IPS-NIHi11 (cell line): ENCODE results near the gene SUN1.
A peak's percentile ranks its signal among the peaks of the same experiment; 100 is the strongest.
"Not testable (repeated sequence)": the region's sequence is repeated elsewhere in the genome, so short reads cannot be mapped to it uniquely, and the experiment has no call there.

Experiments
- DNase-seq: peaks from one replicate; pipeline ENCODE4 v3.0.0; 2012; ENCODE audit warnings: mixed read lengths, low spot score

The SUN1 gene

DNA sequence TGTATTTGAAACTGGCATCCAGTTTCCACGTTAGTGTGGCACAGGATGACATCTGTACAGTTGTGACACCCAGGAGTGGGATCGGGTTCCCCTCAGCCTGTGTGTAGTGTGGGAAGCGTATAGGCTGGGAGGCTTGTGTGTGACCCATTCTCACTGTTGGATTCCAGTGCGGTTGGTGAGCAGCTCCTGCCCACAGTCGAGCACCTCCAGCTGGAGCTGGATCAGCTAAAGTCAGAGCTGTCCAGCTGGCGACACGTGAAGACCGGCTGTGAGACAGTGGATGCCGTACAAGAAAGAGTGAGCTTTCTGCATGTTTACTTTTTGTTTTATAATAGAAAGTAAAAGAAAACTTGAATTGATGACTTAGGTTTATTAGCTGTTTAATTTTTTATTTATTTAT is 25.4 kb downstream of the SUN1 start:
- no peak for DNase-seq

DNA sequence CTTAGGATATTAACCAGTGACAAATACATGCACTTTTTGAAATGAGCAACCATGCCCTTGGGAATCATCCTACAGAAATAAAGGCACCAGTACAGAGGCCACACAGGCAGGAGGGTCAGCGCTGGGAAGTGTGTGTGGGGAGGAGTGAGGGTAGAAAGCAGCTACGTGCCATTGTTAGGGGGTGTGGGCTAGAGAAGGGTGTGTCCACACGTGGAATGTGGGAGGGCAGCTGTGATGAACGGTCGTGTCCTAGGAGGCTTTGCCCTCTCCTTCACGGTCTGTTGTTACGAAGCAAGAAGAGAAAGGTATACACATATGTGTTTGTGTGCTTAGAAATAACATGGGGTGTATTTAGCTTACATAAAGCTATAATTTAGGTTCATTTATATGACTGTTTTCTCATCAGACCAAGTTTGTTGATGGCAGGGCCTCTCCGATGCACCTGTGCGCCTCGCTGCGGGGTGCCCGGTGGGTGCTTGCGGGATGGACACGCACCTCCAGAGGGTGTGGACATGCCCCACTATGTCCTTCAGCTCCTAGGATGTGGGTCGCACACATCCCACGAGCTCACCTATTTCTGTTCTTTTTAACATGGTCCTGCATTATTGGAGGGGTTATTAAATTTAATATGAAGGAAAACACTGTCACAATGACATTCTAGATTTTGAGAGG is 27.2 kb downstream of the SUN1 start:
- no peak for DNase-seq

DNA sequence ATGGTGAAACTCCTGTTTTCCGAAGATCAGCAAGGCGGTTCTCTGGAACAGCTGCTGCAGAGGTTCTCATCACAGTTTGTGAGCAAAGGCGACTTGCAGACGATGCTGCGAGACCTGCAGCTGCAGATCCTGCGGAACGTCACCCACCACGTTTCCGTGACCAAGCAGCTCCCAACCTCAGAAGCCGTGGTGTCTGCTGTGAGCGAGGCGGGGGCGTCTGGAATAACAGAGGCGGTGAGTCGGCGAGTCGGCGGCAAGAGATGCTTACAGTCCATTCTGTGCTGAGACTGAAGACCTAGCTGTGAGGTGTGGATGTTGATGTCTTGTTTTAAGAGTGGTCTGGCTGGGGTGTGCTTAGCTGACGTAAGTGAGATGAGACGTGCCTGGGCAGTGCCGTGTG is 27.9 kb downstream of the SUN1 start:
- no peak for DNase-seq

DNA sequence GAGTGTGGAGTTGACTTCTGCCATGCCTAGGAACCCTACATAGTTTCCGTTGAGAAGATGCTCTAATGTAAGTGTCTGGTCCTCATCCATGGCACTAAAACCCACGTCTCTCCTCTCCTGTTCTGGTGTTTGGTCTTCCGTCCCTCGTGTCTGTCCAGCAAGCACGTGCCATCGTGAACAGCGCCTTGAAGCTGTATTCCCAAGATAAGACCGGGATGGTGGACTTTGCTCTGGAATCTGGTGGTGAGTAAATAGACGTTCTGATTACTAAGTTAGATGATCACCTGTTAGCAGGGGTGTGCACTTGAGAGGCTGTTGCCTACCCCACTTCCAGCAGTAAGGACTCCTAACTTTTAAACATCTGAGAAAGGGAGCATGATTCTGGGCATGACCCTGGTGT is 28.9 kb downstream of the SUN1 start:
- no peak for DNase-seq

DNA sequence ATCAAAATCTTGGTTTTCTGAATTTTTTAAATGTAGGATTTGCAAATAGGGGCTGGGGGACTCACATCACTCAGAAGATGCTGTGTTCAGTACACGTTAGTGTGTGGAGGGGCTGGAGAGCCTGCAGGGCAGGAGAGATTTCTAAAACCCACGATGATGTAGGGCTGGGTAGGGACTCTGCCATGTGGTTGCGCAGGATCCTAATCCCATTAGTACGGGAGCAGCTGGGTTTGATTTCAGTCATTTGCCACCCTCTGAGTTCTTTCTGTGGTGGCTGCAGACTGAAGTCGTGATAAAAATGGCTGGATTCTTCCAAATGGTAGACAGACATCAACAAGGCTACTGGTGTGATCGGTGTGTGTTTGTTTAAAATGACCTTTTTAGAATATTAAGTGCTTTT is 29.9 kb downstream of the SUN1 start:
- DNase-seq = no peak

DNA sequence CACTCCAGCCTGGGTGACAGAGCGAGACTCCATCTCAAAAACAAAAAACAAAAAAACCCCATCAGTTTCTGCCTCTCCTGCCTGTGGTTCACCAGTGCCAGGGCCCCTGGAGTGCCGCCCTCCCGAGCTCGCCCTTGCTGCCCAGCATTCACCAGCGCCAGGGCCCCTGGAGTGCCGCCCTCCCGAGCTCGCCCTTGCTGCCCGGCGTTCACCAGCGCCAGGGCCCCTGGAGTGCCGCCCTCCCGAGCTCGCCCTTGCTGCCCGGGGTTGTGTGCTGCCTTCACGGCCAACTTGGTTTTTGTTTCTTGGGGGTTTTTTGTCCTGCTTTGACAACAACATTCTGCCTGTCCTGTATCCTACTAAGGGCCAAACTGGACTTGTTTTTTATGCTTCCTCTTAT is 30.8 kb downstream of the SUN1 start:
- no peak for DNase-seq

DNA sequence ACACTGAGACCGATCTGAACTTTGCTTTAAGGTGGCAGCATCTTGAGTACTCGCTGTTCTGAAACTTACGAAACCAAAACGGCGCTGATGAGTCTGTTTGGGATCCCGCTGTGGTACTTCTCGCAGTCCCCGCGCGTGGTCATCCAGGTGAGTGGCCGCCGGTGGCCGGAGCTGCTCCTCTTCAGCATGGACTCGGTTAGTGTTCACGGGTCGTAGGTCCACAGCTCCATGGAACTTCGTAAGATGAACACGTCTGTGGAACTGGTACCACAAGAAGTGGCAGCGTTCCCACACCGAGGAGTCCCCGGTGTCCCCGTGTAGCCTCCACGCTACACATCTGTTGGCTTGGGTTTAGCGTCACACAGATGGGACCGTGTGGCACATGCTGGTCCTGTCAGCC is 33.6 kb downstream of the SUN1 start:
- no peak for DNase-seq

DNA sequence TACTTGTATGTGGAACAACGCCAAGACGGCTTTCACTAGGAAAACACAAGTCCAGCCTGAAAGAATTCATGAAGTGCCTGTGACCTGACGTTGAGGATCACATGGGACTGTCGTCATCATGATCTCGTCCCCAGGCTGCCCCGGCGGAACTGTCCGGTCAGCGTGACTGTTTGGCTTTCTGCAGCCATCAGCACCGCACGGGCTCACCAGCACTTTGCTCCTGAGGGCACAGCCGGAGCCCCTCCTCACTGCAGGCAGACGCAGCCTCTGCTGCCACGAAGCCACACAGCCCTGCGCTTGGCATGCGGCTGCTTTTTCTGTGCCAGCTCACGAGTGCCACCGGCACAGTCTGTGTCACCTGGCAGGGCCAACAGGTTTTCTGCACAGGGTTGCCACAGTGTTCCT is 34.7 kb downstream of the SUN1 start:
- DNase-seq = no peak

DNA sequence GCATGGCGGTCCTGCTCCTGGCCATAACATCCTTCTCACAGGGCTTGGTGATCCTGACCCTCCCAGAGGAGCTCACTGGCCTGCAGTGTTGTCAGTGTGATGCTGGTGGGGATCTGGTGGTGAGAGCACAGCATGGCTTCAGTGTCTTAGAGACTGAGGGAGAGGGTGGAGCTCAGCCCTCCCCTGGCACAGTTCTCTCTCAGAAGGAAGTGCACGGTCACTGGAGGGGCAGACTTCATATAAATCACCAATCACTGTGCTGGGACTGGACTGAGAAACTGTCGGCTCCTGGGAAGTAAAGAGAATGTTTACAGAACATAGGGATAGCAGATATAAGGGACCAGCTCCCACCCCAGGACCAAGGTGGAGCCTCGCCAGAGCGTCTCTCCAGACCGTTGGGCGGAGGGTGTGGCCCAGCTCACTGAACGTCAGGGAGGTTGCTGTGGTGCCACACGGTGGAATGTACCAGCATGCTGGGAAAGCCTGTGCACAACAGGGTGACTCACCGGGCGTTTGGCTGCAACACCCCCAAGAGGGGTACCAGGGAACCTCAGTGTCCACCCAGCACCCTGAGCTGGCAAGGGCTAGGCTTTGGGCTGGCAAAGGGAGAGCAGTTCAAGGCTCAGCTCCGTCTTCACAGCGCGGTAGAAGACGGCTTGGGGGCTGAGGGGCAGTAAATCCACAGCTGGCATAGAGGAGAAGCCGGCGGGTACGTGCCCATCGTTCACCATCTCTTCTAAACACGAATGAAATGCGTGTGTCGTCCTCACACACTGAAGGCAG is 35.3 kb downstream of the SUN1 start:
- DNase-seq = no peak

DNA sequence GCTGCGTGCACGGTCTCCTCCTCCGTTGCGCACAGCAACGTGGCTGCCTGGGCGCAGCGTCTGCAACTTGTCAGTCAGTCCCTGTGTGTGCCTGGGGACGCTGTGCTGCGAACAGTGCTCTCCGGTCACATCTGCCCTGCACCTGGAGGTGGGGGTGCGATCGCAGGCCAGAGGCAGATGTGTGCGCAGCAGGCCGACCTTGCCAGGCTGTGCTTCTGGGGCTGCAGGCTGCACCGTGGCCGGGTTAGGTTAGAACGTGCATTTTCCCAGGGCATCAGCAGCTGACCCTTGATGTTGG is 35.9 kb downstream of the SUN1 start:
- DNase-seq = no peak

DNA sequence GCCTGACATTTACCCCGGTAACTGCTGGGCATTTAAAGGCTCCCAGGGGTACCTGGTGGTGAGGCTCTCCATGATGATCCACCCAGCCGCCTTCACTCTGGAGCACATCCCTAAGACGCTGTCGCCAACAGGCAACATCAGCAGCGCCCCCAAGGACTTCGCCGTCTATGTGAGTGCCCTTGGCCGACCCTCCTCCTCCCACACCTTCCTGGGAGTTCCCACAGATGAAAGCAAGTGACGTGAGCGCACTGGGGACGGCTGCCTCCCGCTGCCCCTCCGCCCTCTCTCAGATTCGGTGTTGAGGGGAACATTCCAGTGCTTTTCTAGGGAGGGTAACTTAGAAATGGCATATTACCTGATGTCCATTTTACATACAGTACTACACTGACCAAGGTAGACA is 37.1 kb downstream of the SUN1 start:
- DNase-seq = no peak

DNA sequence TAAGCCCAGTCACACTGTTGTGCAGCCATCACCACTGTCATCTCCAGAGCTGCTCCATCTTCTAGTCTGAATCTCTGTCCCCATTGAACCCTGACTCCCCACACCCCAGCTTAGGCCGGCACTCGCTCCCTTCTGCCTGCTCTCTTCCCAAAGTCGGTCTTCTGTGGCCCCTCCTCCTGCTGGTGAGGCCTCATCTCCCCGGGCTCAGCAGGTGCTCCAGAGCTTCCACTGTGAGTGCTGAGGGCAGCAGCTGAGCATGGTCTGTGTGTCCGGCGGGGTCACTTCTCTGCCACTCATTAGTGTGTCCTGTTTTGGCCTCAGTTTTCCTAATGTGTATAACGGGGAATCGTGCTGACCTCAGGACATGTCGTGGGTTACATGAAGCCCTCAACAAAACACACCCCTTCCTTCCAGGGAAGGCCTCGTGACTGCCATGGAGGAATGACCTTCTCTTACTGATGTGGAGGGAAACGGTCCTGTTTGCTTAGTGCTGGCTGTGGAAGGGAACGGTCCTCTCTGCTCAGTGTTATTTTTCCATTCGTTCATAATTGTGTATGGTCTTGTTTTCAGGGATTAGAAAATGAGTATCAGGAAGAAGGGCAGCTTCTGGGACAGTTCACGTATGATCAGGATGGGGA is 39.7 kb downstream of the SUN1 start:
- no peak for DNase-seq

DNA sequence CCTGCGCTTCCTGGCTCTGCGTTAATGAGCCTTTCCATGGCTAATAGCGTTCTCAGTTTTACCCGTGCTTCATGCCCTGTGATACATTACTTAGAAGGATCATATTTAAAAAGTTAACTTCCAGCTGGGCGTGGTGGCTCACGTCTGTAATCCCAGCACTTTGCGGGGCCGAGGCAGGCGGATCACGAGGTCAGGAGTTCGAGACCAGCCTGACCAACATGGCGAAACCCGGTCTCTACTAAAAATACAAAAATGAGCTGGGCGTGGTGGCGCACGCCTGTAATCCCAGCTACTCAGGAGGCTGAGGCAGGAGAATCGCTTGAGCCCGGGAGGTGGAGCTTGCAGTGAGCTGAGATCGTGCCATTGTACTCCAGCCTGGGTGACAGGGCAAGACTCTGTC is 40.4 kb downstream of the SUN1 start:
- not testable (repeated sequence) for DNase-seq

DNA sequence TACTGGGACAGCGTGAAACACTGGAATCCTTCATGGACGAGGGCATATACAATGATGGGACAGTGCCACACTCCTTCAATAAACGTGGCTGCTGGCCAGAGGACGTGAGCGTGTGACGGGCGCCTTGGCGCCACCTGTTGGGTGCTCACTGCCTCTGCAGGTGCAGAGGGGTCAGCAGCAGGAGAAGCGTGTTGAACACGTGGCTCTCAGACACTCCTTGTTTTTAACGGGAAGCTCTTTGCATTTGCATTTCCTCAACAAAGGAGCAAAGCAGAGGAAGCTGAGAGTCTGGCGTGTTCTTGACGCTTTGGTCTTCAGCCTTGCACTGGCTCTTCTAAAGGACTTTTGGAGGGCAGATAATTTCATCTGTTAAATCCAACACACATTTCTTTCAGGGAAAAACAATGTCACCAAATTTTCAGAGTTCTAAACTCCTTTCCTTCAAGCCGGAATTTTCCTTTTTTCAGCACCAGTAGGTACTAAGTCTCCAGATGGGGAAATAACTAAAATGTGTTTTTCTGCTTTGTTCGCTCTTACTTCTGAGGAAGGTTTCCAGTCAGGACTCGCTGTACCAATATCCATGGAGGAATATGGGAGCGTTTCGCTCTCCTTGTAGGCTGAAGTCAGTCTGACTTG is 41.2 kb downstream of the SUN1 start:
- DNase-seq = peak; percentile 93

DNA sequence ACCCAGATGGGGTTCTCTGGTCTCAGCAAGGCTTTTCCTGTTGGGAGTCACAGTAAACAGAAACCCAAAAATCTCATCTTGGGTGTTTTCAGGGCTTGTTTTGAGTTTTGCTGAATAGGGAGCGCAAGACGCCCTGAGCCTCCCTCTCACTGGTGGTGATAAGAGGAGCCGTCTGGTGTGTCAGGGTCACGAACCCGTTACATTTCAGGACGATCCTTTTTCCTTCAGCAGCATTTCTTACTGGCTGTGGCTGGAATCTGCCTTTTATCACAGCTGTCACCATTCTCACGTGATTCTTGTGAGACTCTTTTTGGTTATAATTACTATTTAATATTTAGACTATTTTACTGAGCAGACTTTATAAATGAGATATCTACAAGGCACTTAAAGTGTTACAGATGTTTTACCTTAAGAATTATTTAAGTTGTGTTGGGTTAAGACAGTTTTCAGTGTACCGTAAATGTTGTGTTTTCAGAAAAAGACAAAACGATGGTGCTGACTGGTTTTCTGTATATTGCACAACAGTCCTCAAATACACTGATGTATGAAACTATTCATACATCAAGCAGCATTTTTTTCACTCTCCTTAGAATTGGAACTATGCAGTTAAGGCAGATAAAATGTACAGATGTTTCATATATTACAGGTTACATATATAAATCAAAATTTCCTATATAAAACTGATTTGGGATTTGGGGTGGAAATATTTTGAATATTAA is 41.9 kb downstream of the SUN1 start:
- no peak for DNase-seq

DNA sequence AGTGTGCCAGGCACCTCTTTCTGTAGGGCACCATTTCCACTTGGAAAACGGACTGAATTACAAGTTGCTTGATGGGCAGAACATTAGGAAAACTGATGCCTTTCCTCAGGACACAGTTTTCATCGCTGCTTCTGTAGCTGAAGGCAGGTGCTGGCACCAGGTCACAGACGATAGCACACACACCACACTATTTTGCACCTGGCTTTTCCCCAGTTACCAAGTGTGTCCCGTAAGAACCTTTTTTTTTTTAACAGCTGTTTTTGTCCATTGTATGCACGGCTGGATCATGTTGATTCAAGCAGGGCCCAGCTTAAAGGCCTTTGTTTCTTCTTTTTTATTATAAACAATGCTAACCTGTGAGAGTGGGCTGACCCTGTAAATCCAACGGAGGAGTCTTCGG is 42.8 kb downstream of the SUN1 start:
- DNase-seq = no peak

DNA sequence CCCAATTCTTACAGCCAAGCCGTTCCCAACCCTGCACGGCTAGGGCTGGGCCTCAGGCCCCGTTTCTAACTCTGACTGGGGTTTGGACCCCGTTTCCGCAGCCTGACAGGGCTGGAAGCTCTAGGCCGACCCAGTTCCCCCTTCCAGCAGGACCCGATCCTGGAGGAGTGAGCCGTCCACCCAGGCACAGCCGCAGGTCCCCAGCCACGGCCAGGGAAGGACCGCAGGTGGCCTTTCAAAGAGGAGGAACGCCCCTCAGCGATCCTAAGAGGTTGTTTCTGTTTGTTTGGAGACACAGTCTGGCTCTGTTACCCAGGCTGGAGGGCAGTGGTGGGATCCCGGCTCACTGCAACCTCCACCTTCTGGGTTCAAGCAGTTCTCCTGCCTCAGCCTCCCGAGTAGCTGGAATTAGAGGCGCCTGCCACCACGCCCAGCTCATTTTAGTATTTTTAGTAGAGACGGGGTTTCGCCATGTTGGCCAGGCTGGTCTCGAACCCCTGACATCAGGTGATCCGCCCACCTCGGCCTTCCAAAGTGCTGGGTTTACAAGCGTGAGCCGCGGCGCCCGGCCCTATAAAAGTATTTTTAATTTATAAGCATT is 43.3 kb downstream of the SUN1 start:
- no peak for DNase-seq

DNA sequence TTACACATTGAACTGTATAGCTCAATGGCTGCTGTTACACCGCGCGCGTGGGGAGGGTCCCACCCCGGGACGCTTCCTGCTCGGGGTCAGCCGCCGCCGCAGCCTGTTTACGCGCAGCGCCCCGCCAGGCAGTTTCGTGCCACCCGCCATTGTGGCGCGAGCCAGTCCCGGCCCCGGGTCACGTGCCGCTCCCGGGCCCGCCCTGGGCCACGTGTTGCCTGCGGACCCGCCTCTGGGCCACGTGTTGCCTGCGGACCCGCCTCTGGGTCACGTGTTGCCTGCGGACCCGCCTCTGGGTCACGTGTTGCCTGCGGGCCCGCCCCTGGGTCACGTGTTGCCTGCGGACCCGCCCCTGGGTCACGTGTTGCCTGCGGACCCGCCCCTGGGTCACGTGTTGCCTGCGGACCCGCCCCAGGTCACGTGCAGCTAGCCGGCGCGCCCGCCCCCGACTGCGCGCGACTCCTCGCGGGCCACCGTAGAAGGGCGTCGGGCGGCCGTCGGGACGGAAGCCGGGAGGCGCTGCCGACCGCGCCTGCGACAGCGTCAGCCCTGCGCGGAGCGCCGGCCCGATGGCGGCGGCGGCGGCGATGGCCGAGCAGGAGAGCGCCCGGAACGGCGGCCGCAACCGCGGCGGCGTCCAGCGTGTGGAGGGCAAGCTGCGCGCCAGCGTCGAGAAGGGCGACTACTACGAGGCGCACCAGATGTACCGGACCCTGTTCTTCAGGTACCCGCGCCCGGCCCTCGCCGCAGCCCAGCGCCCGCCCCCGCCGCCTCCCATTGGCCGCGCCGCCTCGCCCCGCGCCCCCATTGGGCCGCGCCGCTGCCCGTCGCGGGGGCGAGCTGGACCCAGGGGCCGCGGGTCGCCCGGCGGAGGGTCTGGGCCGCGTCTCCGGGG is 44.0 kb downstream of the SUN1 start, which contains the start of gene GET4:
GET4 (plus strand) TSS at position 478 of the 895 bp plus-strand sequence; CDS start at position 570, 92 bp downstream.
- peak; percentile 93 for DNase-seq

DNA sequence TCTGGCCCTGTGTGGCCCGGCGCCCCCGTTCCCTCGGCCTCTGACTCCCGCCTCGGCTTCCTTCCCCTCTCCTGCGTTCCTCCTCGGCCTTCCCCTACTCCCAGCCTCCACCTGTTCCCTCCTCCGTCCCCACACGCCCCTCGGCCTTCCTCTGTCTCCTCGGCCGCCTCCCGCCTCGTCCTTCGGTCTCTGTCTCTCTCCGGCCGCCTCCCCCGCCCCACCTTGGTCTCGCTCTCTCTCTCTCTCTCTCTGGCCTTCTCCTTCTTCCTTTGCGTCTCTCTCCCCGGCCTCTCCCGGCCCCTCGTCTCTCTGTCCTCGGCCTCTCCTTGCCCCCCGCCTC is 44.7 kb downstream of the SUN1 start:
- DNase-seq = no peak

DNA sequence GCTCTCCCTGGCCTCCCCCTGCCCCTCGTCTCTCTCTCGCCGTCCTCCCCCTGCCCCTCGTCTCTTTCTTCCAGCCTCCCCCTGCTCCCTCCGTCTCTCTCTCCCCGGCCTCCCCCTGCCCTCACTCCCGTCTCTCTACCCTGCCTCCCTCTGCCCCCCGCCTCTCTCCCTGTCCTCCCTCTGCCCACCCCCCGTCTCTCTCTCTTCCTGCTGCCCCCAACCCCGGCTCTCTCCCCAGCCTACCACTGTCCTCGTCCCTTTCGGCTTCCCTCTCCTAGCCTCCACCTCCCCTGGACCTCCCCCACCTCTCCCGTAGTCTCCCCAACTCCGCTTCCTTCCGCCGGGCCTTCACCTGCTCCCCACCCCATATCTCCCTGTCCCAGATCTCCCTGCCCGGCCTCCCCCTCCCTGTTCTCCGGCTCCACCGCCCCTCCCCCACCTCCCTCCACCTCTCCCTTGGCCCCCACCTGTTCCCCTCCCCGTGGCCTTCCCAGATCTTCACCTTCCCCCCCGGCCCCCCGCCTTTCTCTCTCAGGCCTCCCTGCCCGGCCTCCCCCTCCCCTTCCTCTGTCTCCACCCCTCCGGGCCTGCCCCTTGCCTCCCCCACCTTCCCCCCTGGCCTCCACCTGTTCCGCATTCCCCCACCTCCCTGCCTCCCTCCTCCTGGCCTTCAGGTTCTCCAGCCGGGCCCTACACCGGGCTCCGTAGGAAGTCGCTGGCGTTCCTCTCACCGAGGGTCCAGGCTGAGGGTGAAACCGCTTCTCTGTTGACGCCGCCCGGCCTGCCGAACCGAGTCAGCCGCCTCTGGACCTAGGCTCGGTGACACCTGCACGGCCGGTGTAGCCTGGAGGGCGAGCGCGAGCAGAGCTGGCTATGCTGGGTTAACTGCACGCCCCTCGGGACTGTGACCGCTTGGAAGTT is 45.3 kb downstream of the SUN1 start:
- no peak for DNase-seq
